Effector memory CD8-positive, alpha-beta T cell (primary cell): ENCODE measurements around the gene AKAP1.

Source experiments
- ATAC-seq: fragments of 150-1000 bp; cut with Tn5 transposase; replicated peaks from 2 replicates; pipeline ENCODE4 v1.10.0; 2021; ENCODE audit warnings: mild to moderate bottlenecking, moderate library complexity
- DNase-seq, 3 experiments: peaks; one replicate each; pipeline ENCODE4 v3.0.0; 2021
- H3K27ac Mint-ChIP-seq, 2 donors: one replicate each; pipeline ENCODE4 v1.8.0; 2022; ENCODE audit warnings: mild to moderate bottlenecking in 2 of 2, mixed read lengths in 2 of 2, moderate library complexity in 2 of 2
- H3K27me3 Mint-ChIP-seq, 2 donors: one replicate each; pipeline ENCODE4 v1.8.0; 2022; ENCODE audit warnings: mixed read lengths in 2 of 2
- H3K36me3 Mint-ChIP-seq: one replicate; pipeline ENCODE4 v1.8.0; 2022; ENCODE audit warnings: mild to moderate bottlenecking, moderate library complexity, mixed read lengths; ENCODE audit not compliant: insufficient read depth
- H3K4me1 Mint-ChIP-seq, 2 donors: one replicate each; pipeline ENCODE4 v1.8.0; 2022; ENCODE audit warnings: low read depth in 2 of 2, mixed read lengths in 2 of 2
- H3K4me3 Mint-ChIP-seq, 2 donors: one replicate each; pipeline ENCODE4 v1.8.0; 2022; ENCODE audit warnings: mild to moderate bottlenecking in 2 of 2, mixed read lengths in 2 of 2, moderate library complexity in 2 of 2
- H3K9me3 Mint-ChIP-seq, 2 donors: one replicate each; pipeline ENCODE4 v1.8.0; 2022; ENCODE audit warnings: mixed read lengths in 2 of 2
- total RNA-seq, 9 experiments: gene quantifications; one replicate each; lab custom pipeline; 2026; lab: John Stamatoyannopoulos, UW

AKAP1 gene, protein sequence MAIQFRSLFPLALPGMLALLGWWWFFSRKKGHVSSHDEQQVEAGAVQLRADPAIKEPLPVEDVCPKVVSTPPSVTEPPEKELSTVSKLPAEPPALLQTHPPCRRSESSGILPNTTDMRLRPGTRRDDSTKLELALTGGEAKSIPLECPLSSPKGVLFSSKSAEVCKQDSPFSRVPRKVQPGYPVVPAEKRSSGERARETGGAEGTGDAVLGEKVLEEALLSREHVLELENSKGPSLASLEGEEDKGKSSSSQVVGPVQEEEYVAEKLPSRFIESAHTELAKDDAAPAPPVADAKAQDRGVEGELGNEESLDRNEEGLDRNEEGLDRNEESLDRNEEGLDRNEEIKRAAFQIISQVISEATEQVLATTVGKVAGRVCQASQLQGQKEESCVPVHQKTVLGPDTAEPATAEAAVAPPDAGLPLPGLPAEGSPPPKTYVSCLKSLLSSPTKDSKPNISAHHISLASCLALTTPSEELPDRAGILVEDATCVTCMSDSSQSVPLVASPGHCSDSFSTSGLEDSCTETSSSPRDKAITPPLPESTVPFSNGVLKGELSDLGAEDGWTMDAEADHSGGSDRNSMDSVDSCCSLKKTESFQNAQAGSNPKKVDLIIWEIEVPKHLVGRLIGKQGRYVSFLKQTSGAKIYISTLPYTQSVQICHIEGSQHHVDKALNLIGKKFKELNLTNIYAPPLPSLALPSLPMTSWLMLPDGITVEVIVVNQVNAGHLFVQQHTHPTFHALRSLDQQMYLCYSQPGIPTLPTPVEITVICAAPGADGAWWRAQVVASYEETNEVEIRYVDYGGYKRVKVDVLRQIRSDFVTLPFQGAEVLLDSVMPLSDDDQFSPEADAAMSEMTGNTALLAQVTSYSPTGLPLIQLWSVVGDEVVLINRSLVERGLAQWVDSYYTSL
- total RNA-seq: 29.3 to 99.9 (median 61.9) reads per million in 9 experiments

DNA sequence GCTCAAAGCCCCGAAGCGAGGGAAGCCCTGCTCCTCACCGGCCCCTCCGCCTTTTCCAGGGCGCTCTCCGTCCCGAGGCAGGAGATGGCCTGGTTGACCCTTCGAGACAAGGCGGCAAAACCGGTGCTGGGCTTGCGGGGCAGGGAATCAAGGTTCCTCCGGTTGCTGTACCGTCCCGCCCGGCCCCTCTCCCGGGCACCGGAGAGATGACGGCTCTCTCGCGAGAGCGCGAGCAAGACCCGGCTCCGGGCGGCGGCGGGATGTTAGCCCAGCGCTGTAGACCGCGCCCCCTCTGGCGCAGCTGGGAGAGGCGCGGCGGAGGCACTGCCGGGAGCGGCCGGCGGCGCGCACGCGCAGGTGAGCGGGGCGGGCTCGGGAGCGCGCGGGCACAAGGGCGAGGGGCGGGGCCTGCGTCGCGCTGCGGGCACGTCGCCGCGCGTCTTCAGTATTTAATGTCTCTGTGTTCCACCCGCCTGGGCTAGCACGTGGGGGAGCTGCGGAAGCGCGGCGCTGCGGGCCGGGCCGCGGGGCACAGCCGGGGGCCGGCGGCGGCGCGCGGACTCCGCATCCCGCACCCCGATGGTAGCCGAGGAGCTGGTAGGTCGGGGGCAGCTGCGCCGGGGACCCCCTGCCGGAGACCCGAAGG lies at the start of gene AKAP1:
TSS of gene AKAP1 (plus strand) at position 445 of the 646 bp plus-strand sequence. CDS start 20,219 bp downstream, outside the sequence.
- Mint-ChIP-seq H3K27me3 (no peaks in the 10 kb centered on the region), H3K4me3 (peak within 1 kb of the TSS; percentile 90 to 91), H3K27ac (peak within 1 kb of the TSS; percentile 78 to 81), H3K36me3 (peaks cover 11% of the 10 kb centered on the region), H3K4me1 (peaks cover 17 to 20% of the 10 kb centered on the region in 2 donors), H3K9me3 (no peaks in the 10 kb centered on the region)
- peak; percentile 84 for ATAC-seq
- peak; percentile 88 to 95 (median 90) for DNase-seq

DNA sequence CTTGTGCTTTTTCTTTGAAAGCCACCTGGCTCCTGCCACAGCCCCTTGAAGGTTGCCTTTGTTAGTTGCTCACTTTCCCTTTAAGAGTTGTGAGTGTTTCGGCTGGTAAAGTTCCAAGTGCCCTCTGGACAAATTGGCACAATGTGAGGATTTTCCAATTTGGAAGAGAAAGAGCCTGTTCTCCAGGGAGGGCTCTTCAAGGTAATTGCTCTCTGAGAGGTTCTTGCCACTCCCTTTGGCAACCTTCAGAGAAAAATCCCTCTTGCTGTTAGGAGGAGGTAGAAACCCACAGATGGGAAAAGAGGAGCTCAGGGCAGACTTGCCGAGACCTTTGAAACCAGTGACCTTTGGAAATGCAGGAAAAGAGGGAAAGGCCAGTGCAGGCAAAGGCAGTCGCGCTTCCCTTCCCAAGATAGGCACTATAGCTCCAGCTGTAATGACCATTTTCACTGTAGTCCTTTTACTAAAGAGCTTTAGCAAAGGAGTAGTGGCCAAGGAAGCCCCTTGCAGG lies 49.0 kb upstream of the AKAP1 start:
- Mint-ChIP-seq H3K36me3 (no peaks in the 10 kb centered on the region), H3K27me3 (peaks cover 42 to 49% of the 10 kb centered on the region in 2 donors), H3K9me3 (no peaks in the 10 kb centered on the region), H3K27ac (no peak overlapping the region), H3K4me3 (no peak overlapping the region), H3K4me1 (peaks cover 0 to 2% of the 10 kb centered on the region in 2 donors)
- DNase-seq: no peak
- ATAC-seq: no peak

DNA sequence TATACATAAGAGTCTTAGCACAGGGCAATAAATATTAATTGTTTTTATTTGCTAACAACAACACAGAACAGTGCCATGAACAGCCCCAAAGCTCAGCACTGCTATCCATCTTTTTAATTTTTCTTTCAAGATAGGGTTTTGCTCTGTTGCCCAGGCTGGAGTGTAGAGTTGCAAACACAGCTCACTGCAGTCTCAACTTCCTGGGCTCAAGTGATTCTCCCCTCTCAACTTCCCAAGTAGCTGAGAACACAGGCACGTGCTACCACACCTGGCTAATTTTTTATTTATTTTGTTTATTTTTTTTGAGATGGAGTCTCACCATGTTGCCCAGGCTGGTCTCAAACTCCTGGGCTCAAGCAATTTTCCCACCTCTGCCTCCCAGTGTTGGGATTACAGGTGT lies 47.6 kb upstream of the AKAP1 start:
- DNase-seq (no peak), ATAC-seq (no peak)
- H3K9me3 Mint-ChIP-seq: no peaks in the 10 kb centered on the region
- peaks cover 42 to 57% of the 10 kb centered on the region in 2 donors for H3K27me3 Mint-ChIP-seq
- H3K27ac Mint-ChIP-seq: no peak overlapping the region
- H3K4me1 Mint-ChIP-seq: peaks cover 0 to 2% of the 10 kb centered on the region in 2 donors
- H3K4me3 Mint-ChIP-seq: no peak overlapping the region
- no peaks in the 10 kb centered on the region for H3K36me3 Mint-ChIP-seq

DNA sequence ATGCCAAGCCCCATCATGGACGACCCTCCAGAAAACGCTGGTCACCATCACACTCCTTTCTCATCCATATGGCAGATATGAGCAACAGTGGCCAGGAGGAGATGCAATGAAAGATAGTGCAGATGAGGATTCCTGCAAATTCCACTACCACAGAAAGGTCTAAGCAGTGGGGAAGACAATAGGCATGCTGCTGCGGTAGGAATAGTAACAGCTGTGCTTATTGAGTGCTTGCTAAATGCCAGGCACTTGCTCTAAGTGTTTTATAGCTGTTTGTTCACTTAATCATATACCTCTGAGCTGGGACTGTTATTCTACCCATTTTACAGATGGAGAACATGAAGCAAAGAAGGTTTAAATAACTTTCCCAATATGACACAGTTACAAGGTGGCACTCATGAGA lies 46.6 kb upstream of the AKAP1 start:
- ATAC-seq (no peak), DNase-seq (no peak)
- no peak overlapping the region for H3K4me3 Mint-ChIP-seq
- no peaks in the 10 kb centered on the region for H3K36me3 Mint-ChIP-seq
- peaks cover 53 to 68% of the 10 kb centered on the region in 2 donors for H3K27me3 Mint-ChIP-seq
- peaks cover 0 to 2% of the 10 kb centered on the region in 2 donors for H3K4me1 Mint-ChIP-seq
- H3K9me3 Mint-ChIP-seq: no peaks in the 10 kb centered on the region
- no peak overlapping the region for H3K27ac Mint-ChIP-seq

DNA sequence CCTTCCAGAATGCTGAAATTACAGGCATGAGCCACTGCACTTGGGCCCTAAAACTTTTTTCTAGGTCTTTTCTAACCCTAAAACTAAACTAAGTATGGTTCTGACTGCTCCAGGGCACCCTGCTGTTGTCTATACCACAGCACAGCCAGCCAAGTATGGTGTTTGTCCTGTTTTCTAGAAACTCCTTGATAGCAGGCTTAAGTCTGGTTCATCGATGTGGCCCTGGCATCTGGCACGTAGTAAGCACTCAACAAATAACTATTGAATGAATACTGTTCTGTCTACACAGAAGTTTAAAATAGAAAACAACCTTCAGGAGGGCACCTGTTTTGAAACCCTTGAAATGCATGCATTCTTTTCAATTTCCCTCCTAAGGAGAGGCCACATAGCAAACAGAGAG lies 44.5 kb upstream of the AKAP1 start:
- no peak for ATAC-seq
- DNase-seq: no peak
- H3K4me3 Mint-ChIP-seq: no peak overlapping the region
- H3K4me1 Mint-ChIP-seq: peaks cover 0 to 4% of the 10 kb centered on the region in 2 donors
- H3K27me3 Mint-ChIP-seq: peaks cover 66 to 67% of the 10 kb centered on the region in 2 donors
- no peaks in the 10 kb centered on the region for H3K9me3 Mint-ChIP-seq
- H3K27ac Mint-ChIP-seq: no peak overlapping the region
- H3K36me3 Mint-ChIP-seq: peaks cover 2% of the 10 kb centered on the region

DNA sequence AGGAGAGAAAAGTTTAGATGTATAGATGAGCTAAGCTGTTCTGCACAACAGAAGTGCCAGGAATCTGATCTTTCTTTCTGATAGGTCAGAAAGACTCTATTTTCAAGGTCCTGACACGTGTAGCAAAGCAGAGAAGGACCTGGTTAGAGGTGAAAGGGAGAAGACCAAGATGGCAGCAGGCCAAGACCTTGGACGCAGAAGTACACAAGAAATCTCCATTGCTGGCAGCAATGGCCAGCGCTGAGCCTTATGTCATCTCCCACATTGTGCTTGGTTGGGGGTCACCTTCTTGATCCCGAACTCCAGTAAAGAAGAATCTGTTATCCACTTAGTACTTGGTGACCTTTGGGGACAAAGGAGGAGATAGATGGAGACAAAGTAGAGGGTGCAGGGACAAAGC lies 41.8 kb upstream of the AKAP1 start:
- no peak for ATAC-seq
- no peak for DNase-seq
- Mint-ChIP-seq H3K4me3 (no peak overlapping the region), H3K9me3 (no peaks in the 10 kb centered on the region), H3K27me3 (peaks cover 69% of the 10 kb centered on the region in 2 donors), H3K4me1 (peaks cover 13 to 20% of the 10 kb centered on the region in 2 donors), H3K27ac (no peak overlapping the region), H3K36me3 (peaks cover 2% of the 10 kb centered on the region)

DNA sequence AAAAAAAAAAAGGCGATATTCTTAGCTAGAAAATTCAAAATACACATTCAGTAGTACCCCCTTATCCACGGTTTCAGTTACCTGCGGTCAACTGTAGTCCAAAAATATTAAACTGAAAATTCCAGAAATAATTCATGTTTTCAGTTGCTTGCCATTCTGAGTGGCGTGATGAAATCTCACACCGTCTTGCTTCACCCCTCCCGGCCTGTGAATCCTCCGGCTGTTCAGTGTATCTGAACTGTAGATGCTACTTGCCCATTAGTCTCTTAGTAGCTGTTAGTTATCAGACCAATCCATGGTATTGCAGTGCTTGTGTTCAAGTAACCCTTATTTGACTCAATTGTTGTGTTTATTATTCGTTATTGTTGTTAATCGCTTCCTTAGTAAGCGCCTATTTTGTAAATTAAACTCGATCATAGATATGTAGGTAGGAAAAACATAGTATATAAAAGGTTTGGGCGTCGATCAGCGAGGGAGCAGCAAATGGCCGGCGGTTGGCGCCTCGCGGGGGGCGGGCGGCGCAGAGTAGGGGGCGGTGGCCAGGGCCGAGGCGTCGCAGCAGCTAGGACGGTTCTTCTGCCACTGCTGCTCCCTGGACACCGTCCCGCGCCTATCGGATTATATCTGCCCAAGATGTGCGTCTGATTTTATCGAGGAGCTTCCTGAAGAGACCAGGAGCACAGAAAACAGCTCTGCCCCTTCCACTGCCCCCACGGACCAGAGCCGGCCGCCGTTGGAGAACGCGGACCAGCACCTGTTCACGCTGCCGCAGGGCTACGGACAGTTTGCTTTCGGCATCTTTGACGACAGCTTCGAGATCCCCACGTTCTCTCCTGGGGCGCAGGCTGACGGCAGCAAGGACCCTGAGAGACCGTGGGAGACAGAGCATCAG lies 39.8 kb upstream of the AKAP1 start:
- Mint-ChIP-seq H3K4me1 (peaks cover 13 to 20% of the 10 kb centered on the region in 2 donors), H3K4me3 (peak overlapping the region; percentile 77 to 79), H3K36me3 (peaks cover 2% of the 10 kb centered on the region), H3K27ac (no peak overlapping the region), H3K27me3 (peaks cover 55 to 63% of the 10 kb centered on the region in 2 donors), H3K9me3 (no peaks in the 10 kb centered on the region)
- ATAC-seq: no peak
- no peak for DNase-seq

DNA sequence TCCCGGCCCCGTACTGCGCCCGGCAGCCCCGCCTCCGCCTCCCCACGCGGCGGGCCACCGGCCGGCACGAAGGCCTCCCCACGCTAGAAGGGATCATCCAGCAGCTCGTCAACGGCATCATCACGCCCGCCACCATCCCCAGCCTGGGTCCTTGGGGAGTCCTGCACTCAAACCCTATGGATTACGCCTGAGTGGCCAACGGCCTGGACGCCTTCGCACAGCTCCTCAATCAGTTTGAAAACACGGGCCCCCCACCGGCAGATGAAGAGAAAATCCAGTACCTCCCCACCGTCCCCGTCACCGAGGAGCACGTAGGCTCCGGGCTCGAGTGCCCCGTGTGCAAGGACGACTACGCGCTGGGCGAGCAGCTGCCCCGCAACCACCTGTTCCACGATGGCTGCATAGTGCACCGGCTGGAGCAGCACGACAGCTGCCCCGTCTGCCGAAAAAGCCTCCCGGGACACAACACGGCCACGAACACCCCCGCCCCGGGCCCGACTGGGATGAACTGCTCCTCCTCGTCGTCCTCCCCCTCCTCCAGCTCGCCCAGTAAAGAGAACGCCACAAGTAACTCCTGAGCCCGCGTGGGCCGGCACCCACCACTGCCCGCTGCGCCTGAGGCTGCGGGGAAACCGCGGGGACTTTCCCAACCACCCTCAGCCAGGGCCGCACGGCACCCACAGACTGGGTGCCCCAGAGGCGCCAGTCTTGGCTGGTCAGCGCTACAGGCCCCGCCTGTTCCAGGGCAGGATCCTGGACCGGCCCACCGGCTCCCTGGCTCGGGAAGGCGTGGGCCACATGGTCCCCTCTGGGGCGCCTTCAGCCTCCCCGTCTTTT lies 39.0 kb upstream of the AKAP1 start:
- ATAC-seq (peak; percentile 63), DNase-seq (peak in 1 of 3 experiments; percentile 2)
- Mint-ChIP-seq H3K27me3 (peaks cover 52 to 72% of the 10 kb centered on the region in 2 donors), H3K4me1 (peaks cover 13 to 20% of the 10 kb centered on the region in 2 donors), H3K4me3 (peak overlapping the region; percentile 77 to 79), H3K9me3 (no peaks in the 10 kb centered on the region), H3K27ac (no peak overlapping the region), H3K36me3 (peaks cover 2% of the 10 kb centered on the region)

DNA sequence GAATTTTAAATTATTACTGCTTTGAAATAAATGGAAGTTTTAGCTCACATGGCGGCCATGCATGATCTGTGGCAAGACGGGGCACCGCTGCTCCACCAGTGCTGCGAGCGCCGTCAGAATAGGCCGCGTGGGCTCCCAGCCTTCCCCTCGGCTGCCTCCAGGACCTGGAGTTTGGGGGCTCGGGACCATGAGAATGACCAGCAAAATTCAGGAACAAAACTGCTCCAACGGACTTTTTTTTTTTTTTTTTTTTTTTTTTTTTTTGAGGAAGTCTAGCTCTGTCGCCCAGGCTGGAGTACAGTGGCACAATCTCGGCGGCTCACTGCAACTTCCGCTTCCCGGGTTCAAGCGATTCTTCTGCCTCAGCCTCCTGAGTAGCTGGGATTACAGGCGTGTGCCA lies 38.3 kb upstream of the AKAP1 start:
- Mint-ChIP-seq H3K36me3 (peaks cover 2% of the 10 kb centered on the region), H3K9me3 (no peaks in the 10 kb centered on the region), H3K4me3 (peak overlapping the region; percentile 77 to 79), H3K27ac (no peak overlapping the region), H3K27me3 (peaks cover 53 to 77% of the 10 kb centered on the region in 2 donors), H3K4me1 (peaks cover 13 to 20% of the 10 kb centered on the region in 2 donors)
- ATAC-seq (no peak), DNase-seq (no peak)

DNA sequence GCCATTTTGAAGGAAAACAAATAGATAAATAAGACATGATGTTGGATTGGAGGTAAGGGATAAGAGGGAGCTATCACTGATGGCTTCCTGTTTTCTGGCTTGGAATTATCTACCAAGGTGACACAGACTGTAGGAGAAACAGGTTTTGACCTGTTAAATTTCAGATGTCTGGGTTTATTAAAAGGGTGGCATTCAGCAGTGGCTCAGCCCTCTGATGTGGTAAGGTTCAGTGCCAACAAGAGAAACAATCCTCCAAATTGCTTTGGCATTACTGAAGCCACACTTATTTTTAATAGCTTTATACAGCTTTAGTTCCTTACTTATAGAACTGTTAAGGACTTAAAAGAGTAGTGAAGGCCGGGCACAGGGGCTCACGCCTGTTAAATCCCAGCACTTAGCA lies 37.0 kb upstream of the AKAP1 start:
- no peaks in the 10 kb centered on the region for H3K9me3 Mint-ChIP-seq
- ATAC-seq: no peak
- DNase-seq: no peak
- no peak overlapping the region for H3K4me3 Mint-ChIP-seq
- H3K36me3 Mint-ChIP-seq: peaks cover 2% of the 10 kb centered on the region
- H3K27ac Mint-ChIP-seq: no peak overlapping the region
- peaks cover 49 to 75% of the 10 kb centered on the region in 2 donors for H3K27me3 Mint-ChIP-seq
- peaks cover 13 to 20% of the 10 kb centered on the region in 2 donors for H3K4me1 Mint-ChIP-seq

DNA sequence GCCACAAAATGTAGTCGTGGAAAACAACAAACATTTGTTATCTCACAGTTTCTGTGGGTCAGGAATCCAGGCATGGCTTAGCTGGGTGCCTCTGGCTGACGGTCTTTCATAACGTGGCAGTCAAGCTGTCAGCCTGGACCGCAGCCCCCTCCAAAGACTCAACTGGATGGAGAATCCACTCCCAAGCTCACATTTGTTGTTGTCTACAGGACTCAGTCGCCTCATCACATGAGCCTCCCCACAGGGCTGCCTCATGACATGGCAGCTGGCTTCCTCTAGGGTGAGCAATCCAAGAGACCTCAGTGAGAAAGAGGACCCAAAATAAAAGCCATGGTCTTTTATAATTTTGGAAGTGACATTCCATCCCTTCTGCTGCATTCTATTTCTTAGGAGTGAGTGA lies 34.7 kb upstream of the AKAP1 start:
- no peaks in the 10 kb centered on the region for H3K9me3 Mint-ChIP-seq
- no peak for ATAC-seq
- no peak for DNase-seq
- no peak overlapping the region for H3K27ac Mint-ChIP-seq
- no peak overlapping the region for H3K4me3 Mint-ChIP-seq
- H3K36me3 Mint-ChIP-seq: no peaks in the 10 kb centered on the region
- H3K4me1 Mint-ChIP-seq: peaks cover 12 to 20% of the 10 kb centered on the region in 2 donors
- H3K27me3 Mint-ChIP-seq: peaks cover 37 to 58% of the 10 kb centered on the region in 2 donors
